Upper lobe of left lung (tissue), 4 donors: Measurements from ENCODE around the gene ARHGAP10.

ENCODE experiments used
- POLR2A ChIP-seq, 4 donors: fragments of 450-650 bp; IDR thresholded peaks; one replicate each; pipeline ENCODE4 v1.5.1; 2016 to 2017; ENCODE audit warnings: antibody characterized with exemption in 4 of 4, mild to moderate bottlenecking in 2 of 4
- POLR2AphosphoS5 ChIP-seq, 2 donors: sonication (generic); formaldehyde crosslinking; IDR thresholded peaks; one replicate each; pipeline ENCODE4 v1.5.1; 2017; ENCODE audit warnings: antibody characterized with exemption in 2 of 2

- TF ChIP-seq POLR2A (IDR thresholded peaks at IDR 0.05) (no peak), POLR2AphosphoS5 (IDR thresholded peaks at IDR 0.05) (no peak)
Measured at GRCh38 chr4:147725673-147726072, 6.2 kb upstream of the ARHGAP10 start.
